ENCODE data around the gene OBSCN.

- TF ChIP-seq CTCF (conservative IDR thresholded peaks at IDR 0.05) (no peak), ZFX (IDR thresholded peaks at IDR 0.05) (no peak)
Measured at GRCh38 chr1:228245111-228245510, 37.3 kb downstream of the OBSCN start.

Data from C4-2B (cell line).